ENCODE data around the gene UBXN4. TPM values are rescaled to one million over a fixed set of nuclear protein-coding genes. Genes with fewer than 3 reads are reported as not detected.
"Not testable (repeated sequence)": the region's sequence is repeated elsewhere in the genome, so short reads cannot be mapped to it uniquely, and the experiment has no call there.

The UBXN4 gene
- total RNA-seq, 1 experiment from 2014 or later = 69.7 TPM

GRCh38 chr2:135708159-135708558, 33.5 kb upstream of the UBXN4 start (continued):
- TF ChIP-seq EGR1 (IDR thresholded peaks at IDR 0.05; ENCODE audit: low read depth) (no peak), EZH2 (IDR thresholded peaks at IDR 0.05) (no peak), YY1 (IDR thresholded peaks at IDR 0.05; ENCODE audit: extremely low read depth, insufficient replicate concordance, low read depth, low read length) (no peak)

- ATAC-seq (peak; percentile 72), DNase-seq (ENCODE audit: low read depth, low spot score) (peak; percentile 8)
- Histone ChIP-seq H3K4me2 (ENCODE audit: low read length) (no peak overlapping the region), H4K20me1 (ENCODE audit: insufficient read depth) (no peaks in the 10 kb centered on the region; the same call in 1 of the 2 replicates), H3K9ac (ENCODE audit: low read length) (no peak overlapping the region), H3K9me3 (ENCODE audit: control insufficient read depth in 1 of 2, insufficient read depth in 1 of 2, low read depth in 1 of 2, low read length in 2 of 2) (no peaks in the 10 kb centered on the region), H3K4me1 (ENCODE audit: control insufficient read depth in 1 of 2, insufficient read depth in 2 of 2, low read length in 2 of 2) (no peaks in the 10 kb centered on the region), H3K9me2 (ENCODE audit: insufficient read depth) (no peaks in the 10 kb centered on the region), H3K27me3 (ENCODE audit: insufficient read depth, low read length) (no peaks in the 10 kb centered on the region), H3K27ac (ENCODE audit: low read depth, low read length) (no peak overlapping the region), H3K79me2 (ENCODE audit: insufficient read depth, low read length) (no peaks in the 10 kb centered on the region), H3K4me3 (replicated peaks in 1 of 2; ENCODE audit: low read depth in 1 of 2, low read length in 2 of 2) (no peak overlapping the region), H2AFZ (ENCODE audit: low read depth, low read length, poor library complexity, severe bottlenecking) (no peak overlapping the region), H3K36me3 (ENCODE audit: control insufficient read depth in 1 of 2, insufficient read depth in 2 of 2, low read length in 2 of 2) (peaks cover 0 to 2% of the 10 kb centered on the region in 2 experiments; a peak in 1 of 4 replicates)
- ChIA-PET RAD21 (ENCODE audit: low non-redundant PET in 1 of 2, low total read pairs in 2 of 2, uncharacterized antibody in 2 of 2, unreplicated experiment in 2 of 2) (interaction anchor here (1.0 to 1.5 kb wide), 4 partner anchors 237 to 721 kb away, joined by 3 to 12 read pairs (median 6); no protein-coding TSS in a partner anchor), CTCF (interaction anchor here (0.6 to 3.9 kb wide), 15 partner anchors 12 to 721 kb away, joined by 3 to 50 read pairs (median 5); no protein-coding TSS in a partner anchor), POLR2A (interaction anchor here (1.0 kb wide), 1 partner anchor 236 kb away, joined by 3 read pairs; no protein-coding TSS in a partner anchor)
- TF ChIP-seq ATF3 (IDR thresholded peaks at IDR 0.05) (no peak), ZBTB33 (IDR thresholded peaks at IDR 0.05; ENCODE audit: extremely low read depth, insufficient replicate concordance, low read length) (no peak), CTCF (IDR thresholded peaks at IDR 0.05 in 2 of 3, conservative IDR thresholded peaks at IDR 0.05 in 1 of 3; ENCODE audit: borderline replicate concordance in 1 of 3, insufficient read depth in 1 of 3, low read depth in 2 of 3, low read length in 2 of 3) (peak; percentile 79 to 97 (median 92)), RAD21 (IDR thresholded peaks at IDR 0.05; ENCODE audit: low read depth) (peak; percentile 86)
- no TSS peak for BruUV-seq (replicated peaks)
- intact Hi-C loops (cut with micrococcal nuclease) = loop anchor here (1.0 to 2.0 kb wide), 4 partner anchors 237 to 721 kb away; no protein-coding TSS in a partner anchor
Observed at GRCh38 chr2:135709992-135710391, 31.7 kb upstream of the UBXN4 start.

GRCh38 chr2:135715086-135715485, 26.6 kb upstream of the UBXN4 start:
- CTCF ChIA-PET; RAD21 ChIA-PET (ENCODE audit: low non-redundant PET in 1 of 2, low total read pairs in 2 of 2, uncharacterized antibody in 2 of 2, unreplicated experiment in 2 of 2); BruUV-seq (replicated peaks): not testable (repeated sequence)

More at GRCh38 chr2:135715086-135715485, 26.6 kb upstream of the UBXN4 start:
- H3K4me1 ChIP-seq (ENCODE audit: control insufficient read depth in 1 of 2, insufficient read depth in 2 of 2, low read length in 2 of 2); ATAC-seq; H3K27me3 ChIP-seq (ENCODE audit: insufficient read depth, low read length); DNase-seq (ENCODE audit: low read depth, low spot score); H3K9me2 ChIP-seq (ENCODE audit: insufficient read depth); H3K4me2 ChIP-seq (ENCODE audit: low read length); H2AFZ ChIP-seq (ENCODE audit: low read depth, low read length, poor library complexity, severe bottlenecking); H3K9ac ChIP-seq (ENCODE audit: low read length); H3K79me2 ChIP-seq (ENCODE audit: insufficient read depth, low read length); H3K9me3 ChIP-seq (ENCODE audit: control insufficient read depth in 1 of 2, insufficient read depth in 1 of 2, low read depth in 1 of 2, low read length in 2 of 2); H3K27ac ChIP-seq (ENCODE audit: low read depth, low read length); H3K4me3 ChIP-seq (replicated peaks in 1 of 2; ENCODE audit: low read depth in 1 of 2, low read length in 2 of 2); POLR2A ChIA-PET; H4K20me1 ChIP-seq (ENCODE audit: insufficient read depth); intact Hi-C loops (cut with micrococcal nuclease): not testable (repeated sequence)
- peaks cover 6 to 10% of the 10 kb centered on the region in 2 experiments for H3K36me3 ChIP-seq (ENCODE audit: control insufficient read depth in 1 of 2, insufficient read depth in 2 of 2, low read length in 2 of 2)
